ENCODE measurements around the gene COL20A1.

DNA sequence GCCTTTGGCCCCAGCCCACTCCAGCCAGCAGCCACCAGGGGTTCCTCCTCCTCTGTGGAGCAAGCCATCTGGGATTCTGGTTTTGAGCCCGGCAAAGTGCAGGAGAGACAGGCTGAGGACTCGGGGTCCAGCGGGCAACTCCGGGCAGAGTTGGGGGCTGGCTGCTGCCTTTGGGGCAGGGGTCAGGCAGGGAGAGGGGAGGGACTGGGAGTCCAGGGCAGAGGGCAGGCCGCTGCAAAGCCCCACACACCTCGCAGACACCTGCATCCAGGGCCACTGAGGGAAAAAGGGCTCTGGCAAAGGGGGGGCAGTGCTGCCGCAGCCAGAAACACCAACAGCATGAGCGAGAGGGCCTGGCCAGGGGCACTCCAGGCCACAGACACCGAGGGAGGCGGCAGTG lies 48.5 kb upstream of the COL20A1 start:
- TF ChIP-seq, protein P1, sequence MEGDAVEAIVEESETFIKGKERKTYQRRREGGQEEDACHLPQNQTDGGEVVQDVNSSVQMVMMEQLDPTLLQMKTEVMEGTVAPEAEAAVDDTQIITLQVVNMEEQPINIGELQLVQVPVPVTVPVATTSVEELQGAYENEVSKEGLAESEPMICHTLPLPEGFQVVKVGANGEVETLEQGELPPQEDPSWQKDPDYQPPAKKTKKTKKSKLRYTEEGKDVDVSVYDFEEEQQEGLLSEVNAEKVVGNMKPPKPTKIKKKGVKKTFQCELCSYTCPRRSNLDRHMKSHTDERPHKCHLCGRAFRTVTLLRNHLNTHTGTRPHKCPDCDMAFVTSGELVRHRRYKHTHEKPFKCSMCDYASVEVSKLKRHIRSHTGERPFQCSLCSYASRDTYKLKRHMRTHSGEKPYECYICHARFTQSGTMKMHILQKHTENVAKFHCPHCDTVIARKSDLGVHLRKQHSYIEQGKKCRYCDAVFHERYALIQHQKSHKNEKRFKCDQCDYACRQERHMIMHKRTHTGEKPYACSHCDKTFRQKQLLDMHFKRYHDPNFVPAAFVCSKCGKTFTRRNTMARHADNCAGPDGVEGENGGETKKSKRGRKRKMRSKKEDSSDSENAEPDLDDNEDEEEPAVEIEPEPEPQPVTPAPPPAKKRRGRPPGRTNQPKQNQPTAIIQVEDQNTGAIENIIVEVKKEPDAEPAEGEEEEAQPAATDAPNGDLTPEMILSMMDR (IDR thresholded peaks at IDR 0.05 in 8 of 11, conservative IDR thresholded peaks at IDR 0.05 in 3 of 11), result no peak
- no peak for TF ChIP-seq POLR2A (IDR thresholded peaks at IDR 0.05)

All from spleen (tissue), 7 donors.